ENCODE data around the gene COL4A2.
"Not testable (repeated sequence)": the region's sequence is repeated elsewhere in the genome, so short reads cannot be mapped to it uniquely, and the experiment has no call there.

The COL4A2 gene

GRCh38 chr13:110307767-110308655 is 927 bp downstream of the COL4A2 start:
- DNase-seq (ENCODE audit: low spot score): no peak

GRCh38 chr13:110308656-110309359 is 1.7 kb downstream of the COL4A2 start:
- DNase-seq (ENCODE audit: low spot score): no peak

- no peak for DNase-seq (ENCODE audit: low spot score)
Measured at GRCh38 chr13:110309661-110310524, 2.8 kb downstream of the COL4A2 start.

GRCh38 chr13:110310541-110311442 is 3.7 kb downstream of the COL4A2 start:
- no peak for DNase-seq (ENCODE audit: low spot score)

GRCh38 chr13:110311443-110312338 is 4.6 kb downstream of the COL4A2 start:
- no peak for DNase-seq (ENCODE audit: low spot score)

GRCh38 chr13:110312339-110313031 is 5.4 kb downstream of the COL4A2 start:
- DNase-seq (ENCODE audit: low spot score): no peak

- DNase-seq (ENCODE audit: low spot score): not testable (repeated sequence)
Measured at GRCh38 chr13:110313261-110313660, 6.2 kb downstream of the COL4A2 start.

- DNase-seq (ENCODE audit: low spot score): not testable (repeated sequence)
Measured at GRCh38 chr13:110313733-110314132, 6.6 kb downstream of the COL4A2 start.

GRCh38 chr13:110314516-110315245 is 7.6 kb downstream of the COL4A2 start:
- DNase-seq (ENCODE audit: low spot score): no peak

GRCh38 chr13:110316196-110316595 is 9.1 kb downstream of the COL4A2 start:
- DNase-seq (ENCODE audit: low spot score): no peak

GRCh38 chr13:110317093-110317492 is 10.0 kb downstream of the COL4A2 start:
- DNase-seq (ENCODE audit: low spot score): no peak

- no peak for DNase-seq (ENCODE audit: low spot score)
Measured at GRCh38 chr13:110317496-110318195, 10.6 kb downstream of the COL4A2 start.

GRCh38 chr13:110318920-110319319 is 11.8 kb downstream of the COL4A2 start:
- no peak for DNase-seq (ENCODE audit: low spot score)

- DNase-seq (ENCODE audit: low spot score): no peak
Measured at GRCh38 chr13:110319397-110319773, 12.3 kb downstream of the COL4A2 start.

- no peak for DNase-seq (ENCODE audit: low spot score)
Measured at GRCh38 chr13:110319774-110320509, 12.9 kb downstream of the COL4A2 start.

GRCh38 chr13:110320645-110321044 is 13.6 kb downstream of the COL4A2 start:
- DNase-seq (ENCODE audit: low spot score): no peak

GRCh38 chr13:110321573-110321972 is 14.5 kb downstream of the COL4A2 start:
- not testable (repeated sequence) for DNase-seq (ENCODE audit: low spot score)
